Thyroid gland (tissue), 4 donors: ENCODE data around the gene ZNF692. TPM values are rescaled to one million over a fixed set of nuclear protein-coding genes. Genes with fewer than 3 reads are reported as not detected.

Experiments
- DNase-seq, 2 donors: peaks; one replicate each; pipeline ENCODE4 v3.0.0-alpha.2; 2019
- H3K27ac ChIP-seq, 3 donors: fragments of 200-600 bp; sonication (generic); 1 replicate in 2 of 3; 2 replicates in 1 of 3; pipeline ENCODE4 v1.5.1; 2016 to 2019; ENCODE audit warnings: mild to moderate bottlenecking in 1 of 3, moderate library complexity in 1 of 3
- H3K27me3 ChIP-seq: fragments of 200-600 bp; sonication (generic); one replicate; pipeline ENCODE4 v1.5.1; 2019
- H3K36me3 ChIP-seq, 2 donors: fragments of 200-600 bp; sonication (generic); one replicate each; pipeline ENCODE4 v1.5.1; 2016 to 2019
- H3K4me1 ChIP-seq, 2 donors: fragments of 200-600 bp; sonication (generic); one replicate each; pipeline ENCODE4 v1.5.1; 2017 to 2019
- H3K4me3 ChIP-seq, 3 donors: fragments of 200-600 bp; sonication (generic); replicated peaks in 1 of 3; 1 replicate in 2 of 3; 2 replicates in 1 of 3; pipeline ENCODE4 v1.5.1; 2016; ENCODE audit warnings: mild to moderate bottlenecking in 1 of 3
- H3K9me3 ChIP-seq: fragments of 200-600 bp; sonication (generic); one replicate; pipeline ENCODE4 v1.5.1; 2017
- CTCF ChIP-seq, 6 experiments: fragments of 200-600 bp in 3 of 6; fragments of 450-650 bp in 3 of 6; sonication (generic) in 3 of 6; IDR thresholded peaks; one replicate each; pipeline ENCODE4 v1.5.1; 2016 to 2019; ENCODE audit warnings: antibody characterized with exemption in 6 of 6, mild to moderate bottlenecking in 2 of 6, inconsistent platforms in 1 of 6, moderate library complexity in 1 of 6
- POLR2A ChIP-seq, 2 donors: fragments of 450-650 bp; IDR thresholded peaks; one replicate each; pipeline ENCODE4 v1.6.1; 2017; ENCODE audit warnings: antibody characterized with exemption in 2 of 2, mild to moderate bottlenecking in 2 of 2, moderate library complexity in 1 of 2
- WGBS, 2 donors: methylation state at CpG; one replicate each; pipeline ENCODE4 v1.1.5; 2017; 5-methylcytosine and 5-hydroxymethylcytosine counted together
- intact Hi-C: fragments of 100-400 bp; cut with DNase I; formaldehyde crosslinking; loops from one replicate; pipeline ENCODE4 v1.15.1; 2023
- total RNA-seq, 4 donors: library from RNA; depleted of rRNA; stranded (reverse); fragments of >200 nt; gene quantifications; one replicate each; pipeline ENCODE4 v1.2.3, GENCODE V29; 2016

The ZNF692 gene
- total RNA-seq, 4 donors from 2014 or later, result 17.2 to 59.7 (median 34.1) TPM

- Histone ChIP-seq H3K27ac (no peak overlapping the region), H3K4me3 (no peak overlapping the region), H3K9me3 (no peaks in the 10 kb centered on the region), H3K4me1 (peaks cover 8 to 10% of the 10 kb centered on the region in 2 donors), H3K27me3 (no peaks in the 10 kb centered on the region), H3K36me3 (peaks cover 18 to 22% of the 10 kb centered on the region in 2 donors)
- 84 to 87% methylated on average over 7 of the region's 7 CpGs for WGBS, 2 donors
- no peak for DNase-seq
- intact Hi-C loops, result no loop called here
- no peak for TF ChIP-seq POLR2A (IDR thresholded peaks at IDR 0.05)
- no peak for TF ChIP-seq CTCF (IDR thresholded peaks at IDR 0.05)
These were observed 6.1 kb downstream of the ZNF692 start for GRCh38 chr1:248852481-248853405.

- DNase-seq, result no peak
- no peak overlapping the region for H3K4me3 ChIP-seq
- intact Hi-C loops, result no loop called here
- H3K27me3 ChIP-seq, result no peaks in the 10 kb centered on the region
- WGBS, 2 donors, result 88 to 96% methylated on average over 2 of the region's 2 CpGs
- no peaks in the 10 kb centered on the region for H3K9me3 ChIP-seq
- peaks cover 31 to 34% of the 10 kb centered on the region in 2 donors for H3K36me3 ChIP-seq
- no peak overlapping the region for H3K27ac ChIP-seq
- TF ChIP-seq POLR2A (IDR thresholded peaks at IDR 0.05) (no peak), CTCF (IDR thresholded peaks at IDR 0.05) (no peak)
- no peaks in the 10 kb centered on the region for H3K4me1 ChIP-seq
These were observed 7.5 kb downstream of the ZNF692 start for GRCh38 chr1:248851390-248851789.

- peaks cover 38% of the 10 kb centered on the region in 2 donors for H3K36me3 ChIP-seq
- no peaks in the 10 kb centered on the region for H3K27me3 ChIP-seq
- no peak overlapping the region for H3K27ac ChIP-seq
- no peaks in the 10 kb centered on the region for H3K9me3 ChIP-seq
- intact Hi-C loops, result no loop called here
- H3K4me3 ChIP-seq, result no peak overlapping the region
- 87 to 93% methylated on average over 10 of the region's 10 CpGs for WGBS, 2 donors
- TF ChIP-seq CTCF (IDR thresholded peaks at IDR 0.05), result no peak
- no peak for TF ChIP-seq POLR2A (IDR thresholded peaks at IDR 0.05)
- DNase-seq, result no peak
- H3K4me1 ChIP-seq, result no peaks in the 10 kb centered on the region
These were observed 8.2 kb downstream of the ZNF692 start for GRCh38 chr1:248850536-248851251.

- peaks cover 42 to 44% of the 10 kb centered on the region in 2 donors for H3K36me3 ChIP-seq
- DNase-seq, result no peak
- intact Hi-C loops, result no loop called here
- no peak for TF ChIP-seq POLR2A (IDR thresholded peaks at IDR 0.05)
- no peak for TF ChIP-seq CTCF (IDR thresholded peaks at IDR 0.05)
- no peaks in the 10 kb centered on the region for H3K4me1 ChIP-seq
- 84 to 94% methylated on average over 3 to 9 of the region's 9 CpGs for WGBS, 2 donors
- no peak overlapping the region for H3K27ac ChIP-seq
- no peaks in the 10 kb centered on the region for H3K27me3 ChIP-seq
- H3K9me3 ChIP-seq, result no peaks in the 10 kb centered on the region
- no peak overlapping the region for H3K4me3 ChIP-seq
These were observed 8.8 kb downstream of the ZNF692 start for GRCh38 chr1:248850124-248850523.

- Histone ChIP-seq H3K27ac (no peak overlapping the region), H3K4me3 (no peak overlapping the region), H3K9me3 (no peaks in the 10 kb centered on the region), H3K36me3 (peaks cover 47 to 49% of the 10 kb centered on the region in 2 donors), H3K27me3 (no peaks in the 10 kb centered on the region), H3K4me1 (no peaks in the 10 kb centered on the region)
- intact Hi-C loops, result no loop called here
- no peak for TF ChIP-seq CTCF (IDR thresholded peaks at IDR 0.05)
- TF ChIP-seq POLR2A (IDR thresholded peaks at IDR 0.05), result no peak
- DNase-seq, result no peak
- WGBS, 2 donors, result 94 to 97% methylated on average over 3 of the region's 3 CpGs
These were observed 9.2 kb downstream of the ZNF692 start for GRCh38 chr1:248849637-248850036.
